Gastrocnemius medialis (tissue), 4 donors: ENCODE data around the gene SRSF2. TPM values are rescaled to one million over a fixed set of nuclear protein-coding genes. Genes with fewer than 3 reads are reported as not detected.
A peak's percentile ranks its signal among the peaks of the same experiment; 100 is the strongest.

Source experiments
- ATAC-seq, 2 donors: fragments of 150-250 bp; one replicate each; pipeline ENCODE4 v1.9.1; 2016
- DNase-seq, 2 donors: peaks; one replicate each; pipeline ENCODE4 v3.0.0-alpha.2; 2019
- H3K27ac ChIP-seq, 4 donors: fragments of 200-600 bp; sonication (generic); 1 replicate in 1 of 4; 2 replicates in 3 of 4; pipeline ENCODE4 v1.5.1; 2016 to 2018; ENCODE audit warnings: mild to moderate bottlenecking in 2 of 4, moderate library complexity in 1 of 4
- H3K27me3 ChIP-seq, 3 donors: fragments of 200-600 bp; sonication (generic) in 2 of 3; 1 replicate in 1 of 3; 2 replicates in 2 of 3; pipeline versions ENCODE4 v1.5.1 to v1.6.0; 2016 to 2019; ENCODE audit warnings: mild to moderate bottlenecking in 1 of 3, moderate library complexity in 1 of 3
- H3K36me3 ChIP-seq, 2 donors: fragments of 200-600 bp; sonication (generic) in 1 of 2; one replicate each; pipeline ENCODE4 v1.5.1; 2017 to 2018
- H3K4me1 ChIP-seq, 2 donors: fragments of 200-600 bp; sonication (generic) in 1 of 2; one replicate each; pipeline ENCODE4 v1.5.1; 2016 to 2017; ENCODE audit warnings: mild to moderate bottlenecking in 2 of 2
- H3K4me3 ChIP-seq, 4 donors: fragments of 200-600 bp; sonication (generic) in 3 of 4; 1 replicate in 1 of 4; 2 replicates in 3 of 4; pipeline ENCODE4 v1.5.1; 2016 to 2019; ENCODE audit warnings: mild to moderate bottlenecking in 2 of 4
- H3K9me3 ChIP-seq, 3 donors: fragments of 200-600 bp; sonication (generic) in 2 of 3; 1 replicate in 1 of 3; 2 replicates in 2 of 3; pipeline ENCODE4 v1.5.1; 2016 to 2019
- CTCF ChIP-seq, 5 experiments: fragments of 450-650 bp in 3 of 5; fragments of 200-600 bp in 2 of 5; sonication (generic) in 2 of 5; IDR thresholded peaks in 4 of 5; conservative IDR thresholded peaks in 1 of 5; 1 replicate in 4 of 5; 2 replicates in 1 of 5; pipeline ENCODE4 v1.5.1; 2016 to 2019; ENCODE audit warnings: antibody characterized with exemption in 5 of 5, mild to moderate bottlenecking in 3 of 5, moderate library complexity in 3 of 5
- POLR2A ChIP-seq, 2 donors: fragments of 450-650 bp; IDR thresholded peaks; one replicate each; pipeline ENCODE4 v1.6.1; 2017; ENCODE audit warnings: antibody characterized with exemption in 2 of 2, mild to moderate bottlenecking in 2 of 2, moderate library complexity in 2 of 2
- in situ Hi-C, 4 donors: fragments of 200-750 bp; cut with MboI; loops; one replicate each; pipeline versions ENCODE4 v1.15.0 to v1.8.0; 2017; ENCODE audit warnings: low sequenced_read_pairs in 4 of 4
- intact Hi-C: fragments of 100-400 bp; cut with DNase I; formaldehyde crosslinking; loops from one replicate; pipeline ENCODE4 v1.15.1; 2023; ENCODE audit warnings: low total_unique reads
- microRNA counts, 2 donors: library from miRNA; unstranded; fragments of <30 nt; microRNA quantifications; one replicate each; lab custom pipeline; 2016
- microRNA-seq, 2 donors: library from miRNA; unstranded; fragments of <30 nt; microRNA quantifications; one replicate each; pipeline ENCODE4, GENCODE V29; 2016; ENCODE audit warnings: borderline replicate concordance in 2 of 2
- total RNA-seq, 4 donors: library from RNA; depleted of rRNA; stranded (reverse); fragments of >200 nt; gene quantifications; one replicate each; pipeline versions ENCODE4 v1.1.0 to v1.2.3, GENCODE V29; 2016

The SRSF2 gene
- total RNA-seq, 4 donors from 2014 or later, result 75.0 to 148 (median 90.4) TPM

GRCh38 chr17:76685366-76685765 is 51.8 kb downstream of the SRSF2 start:
- intact Hi-C loops, result no loop called here
- Histone ChIP-seq H3K27ac (peak overlapping the region in 2 of 4 donors; percentile 54 to 70), H3K36me3 (no peaks in the 10 kb centered on the region), H3K27me3 (no peaks in the 10 kb centered on the region), H3K9me3 (no peaks in the 10 kb centered on the region), H3K4me1 (peaks cover 33 to 43% of the 10 kb centered on the region in 2 donors), H3K4me3 (no peak overlapping the region)
- ATAC-seq, result no peak
- in situ Hi-C loops, result no loop called here
- DNase-seq, result no peak
- TF ChIP-seq CTCF (IDR thresholded peaks at IDR 0.05 in 4 of 5, conservative IDR thresholded peaks at IDR 0.05 in 1 of 5) (no peak), POLR2A (IDR thresholded peaks at IDR 0.05) (no peak)

GRCh38 chr17:76684756-76685155 is 52.4 kb downstream of the SRSF2 start:
- in situ Hi-C loops, result no loop called here
- intact Hi-C loops, result no loop called here
- Histone ChIP-seq H3K4me1 (peaks cover 33 to 43% of the 10 kb centered on the region in 2 donors), H3K27me3 (no peaks in the 10 kb centered on the region), H3K4me3 (no peak overlapping the region), H3K27ac (no peak overlapping the region), H3K36me3 (no peaks in the 10 kb centered on the region), H3K9me3 (no peaks in the 10 kb centered on the region)
- DNase-seq (no peak), ATAC-seq (no peak)
- no peak for TF ChIP-seq CTCF (IDR thresholded peaks at IDR 0.05 in 4 of 5, conservative IDR thresholded peaks at IDR 0.05 in 1 of 5)
- no peak for TF ChIP-seq POLR2A (IDR thresholded peaks at IDR 0.05)

MicroRNAs within 50 kb of the gene (microRNA counts, 767-probe panel; counts per million panel counts)
- microRNA hsa-miR-636 (lab: Ali Mortazavi, UCI), result 356 to 448 counts per million in 2 donors

Small RNA genes within 50 kb of the gene (microRNA-seq; reads per million reads assigned to microRNA genes)
- 0.85 to 1.2 reads per million in 2 donors for gene MIR636

Other genes with a start within 250 kb of the SRSF2 start
- 10 to 100 TPM; 11.4 to 29.8 (median 23.3) TPM for gene RHBDF2, start 235.9 kb downstream of the SRSF2 start, total RNA-seq
- gene CYGB, start 199.6 kb downstream of the SRSF2 start, total RNA-seq, result 10 to 100 TPM in 2 of 4 donors, 1 to 10 TPM in 2; 8.1 to 19.7 (median 10.6) TPM
- gene PRCD, start 197.3 kb downstream of the SRSF2 start, total RNA-seq, result 1 to 10 TPM in 2 of 4 donors, under 1 TPM in 1, not detected in 1; 0.33 to 3.7 (median 1.1) TPM
- 10 to 100 TPM; 13.6 to 31.1 (median 27.4) TPM for gene ST6GALNAC2, start 151.5 kb downstream of the SRSF2 start, total RNA-seq
- gene ST6GALNAC1, start 93.6 kb downstream of the SRSF2 start, total RNA-seq, result 1 to 10 TPM; 1.5 to 4.3 (median 2.0) TPM
- 10 to 100 TPM; 24.3 to 43.0 (median 30.6) TPM for gene MXRA7, start 26.4 kb downstream of the SRSF2 start, total RNA-seq
- gene JMJD6, start 10.7 kb downstream of the SRSF2 start, total RNA-seq, result 10 to 100 TPM; 29.7 to 42.9 (median 41.7) TPM
- gene METTL23, start 10.5 kb downstream of the SRSF2 start, total RNA-seq, result 10 to 100 TPM; 23.9 to 35.5 (median 29.7) TPM
- gene MFSD11, start 788 bp upstream of the SRSF2 start, total RNA-seq, result 10 to 100 TPM; 14.0 to 24.2 (median 19.5) TPM
- not detected for gene MGAT5B, start 131.1 kb upstream of the SRSF2 start, total RNA-seq